Lung (tissue), 12 donors: ENCODE measurements around the gene GSTK1. TPM values are rescaled to one million over a fixed set of nuclear protein-coding genes. Genes with fewer than 3 reads are reported as not detected.

Experiments used
- ATAC-seq: fragments of 200-7000 bp; cut with Tn5 transposase; one replicate; pipeline ENCODE4 v1.9.1; 2020; ENCODE audit warnings: moderate number of reproducible peaks; ENCODE audit not compliant: insufficient read depth, low FRiP score
- DNase-seq, 3 donors: peaks; one replicate each; pipeline ENCODE4 v3.0.0-alpha.2; 2013 to 2017
- H3K27ac ChIP-seq, 2 donors: one replicate each; pipeline ENCODE4 v1.5.1; 2013; ENCODE audit warnings: mild to moderate bottlenecking in 2 of 2, moderate library complexity in 2 of 2, control low read depth in 1 of 2, inconsistent platforms in 1 of 2, low read depth in 1 of 2, low read length in 1 of 2
- H3K27me3 ChIP-seq, 3 donors: one replicate each; pipeline ENCODE4 v1.5.1; 2013; ENCODE audit warnings: low read length in 2 of 3; ENCODE audit not compliant: control insufficient read depth in 3 of 3, insufficient read depth in 3 of 3
- H3K36me3 ChIP-seq, 4 donors: one replicate each; pipeline ENCODE4 v1.5.1; 2013; ENCODE audit warnings: low read length in 4 of 4, mild to moderate bottlenecking in 1 of 4, moderate library complexity in 1 of 4; ENCODE audit not compliant: control insufficient read depth in 4 of 4, insufficient read depth in 4 of 4
- H3K4me1 ChIP-seq, 5 donors: one replicate each; pipeline ENCODE4 v1.5.1; 2013; ENCODE audit warnings: low read length in 5 of 5, mild to moderate bottlenecking in 2 of 5, moderate library complexity in 1 of 5; ENCODE audit not compliant: control insufficient read depth in 5 of 5, insufficient read depth in 5 of 5
- H3K4me3 ChIP-seq: one replicate; pipeline ENCODE4 v1.5.1; 2013; ENCODE audit warnings: mild to moderate bottlenecking, control low read depth, moderate library complexity
- H3K9ac ChIP-seq, 2 donors: one replicate each; pipeline ENCODE4 v1.5.1; 2013; ENCODE audit warnings: low read length in 2 of 2, control low read depth in 1 of 2; ENCODE audit not compliant: insufficient read depth in 1 of 2
- H3K9me3 ChIP-seq, 4 donors: one replicate each; pipeline ENCODE4 v1.5.1; 2013; ENCODE audit warnings: low read length in 3 of 4, mild to moderate bottlenecking in 1 of 4, moderate library complexity in 1 of 4; ENCODE audit not compliant: control insufficient read depth in 4 of 4, insufficient read depth in 3 of 4
- WGBS, 2 donors: extraction: QIAGEN DNeasy Blood & Tissue Kit; methylation state at CpG; one replicate each; pipeline ENCODE4 v1.1.7; 2013; 5-methylcytosine and 5-hydroxymethylcytosine counted together
- polyA plus RNA-seq, 2 donors: library from polyadenylated mRNA; stranded (reverse); fragments of 200-250 nt; gene quantifications; one replicate each; pipeline ENCODE4 v1.2.1, GENCODE V29; 2013
- total RNA-seq, 2 donors: library from RNA; depleted of rRNA in 1 of 2; stranded (reverse); fragments of >200 nt in 1 of 2; gene quantifications; one replicate each; pipeline ENCODE4 v1.2.1, GENCODE V29; 2014 to 2021
- TF ChIP-seq, protein P1 (sequence below): IDR thresholded peaks from 2 replicates; pipeline ENCODE4 v1.5.1; 2012; ENCODE audit warnings: mild to moderate bottlenecking; ENCODE audit errors: control extremely low read depth, extremely low read depth
- donor health status: control.
- donor health status: control.
- donor health status: Bipolar disorder and iron deficiency.
- donor health status: healthy.
- donor health status: DM: yes; HTN: yes; CAD: no.

The GSTK1 gene
- total and polyA plus RNA-seq, 4 donors, result 110 to 130 (median 119) TPM

- H3K27me3 ChIP-seq, result peaks cover 0 to 5% (median 0%) of the 10 kb centered on the region in 3 donors
- H3K4me1 ChIP-seq, result no peaks in the 10 kb centered on the region
- no peaks in the 10 kb centered on the region for H3K9me3 ChIP-seq
- no peaks in the 10 kb centered on the region for H3K36me3 ChIP-seq
- ATAC-seq, result no peak
- WGBS, 2 donors, result 88% methylated on average over 3 of the region's 3 CpGs
- H3K9ac ChIP-seq, result no peak within 1 kb of the TSS
- no peak within 1 kb of the TSS for H3K27ac ChIP-seq
- no peak for DNase-seq
- no peak within 1 kb of the TSS for H3K4me3 ChIP-seq
- TF ChIP-seq, protein P1, sequence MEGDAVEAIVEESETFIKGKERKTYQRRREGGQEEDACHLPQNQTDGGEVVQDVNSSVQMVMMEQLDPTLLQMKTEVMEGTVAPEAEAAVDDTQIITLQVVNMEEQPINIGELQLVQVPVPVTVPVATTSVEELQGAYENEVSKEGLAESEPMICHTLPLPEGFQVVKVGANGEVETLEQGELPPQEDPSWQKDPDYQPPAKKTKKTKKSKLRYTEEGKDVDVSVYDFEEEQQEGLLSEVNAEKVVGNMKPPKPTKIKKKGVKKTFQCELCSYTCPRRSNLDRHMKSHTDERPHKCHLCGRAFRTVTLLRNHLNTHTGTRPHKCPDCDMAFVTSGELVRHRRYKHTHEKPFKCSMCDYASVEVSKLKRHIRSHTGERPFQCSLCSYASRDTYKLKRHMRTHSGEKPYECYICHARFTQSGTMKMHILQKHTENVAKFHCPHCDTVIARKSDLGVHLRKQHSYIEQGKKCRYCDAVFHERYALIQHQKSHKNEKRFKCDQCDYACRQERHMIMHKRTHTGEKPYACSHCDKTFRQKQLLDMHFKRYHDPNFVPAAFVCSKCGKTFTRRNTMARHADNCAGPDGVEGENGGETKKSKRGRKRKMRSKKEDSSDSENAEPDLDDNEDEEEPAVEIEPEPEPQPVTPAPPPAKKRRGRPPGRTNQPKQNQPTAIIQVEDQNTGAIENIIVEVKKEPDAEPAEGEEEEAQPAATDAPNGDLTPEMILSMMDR, result no peak
These were observed 41.5 kb upstream of the GSTK1 start, which contains the start of gene TAS2R40 for GRCh38 chr7:143221737-143222136. Gene TAS2R40 (plus strand): TSS chr7:143222037. CDS start chr7:143222079, 42 bp downstream.

- Histone ChIP-seq H3K9ac (no peak overlapping the region), H3K9me3 (no peaks in the 10 kb centered on the region), H3K27me3 (peaks cover 0 to 5% (median 0%) of the 10 kb centered on the region in 3 donors), H3K36me3 (no peaks in the 10 kb centered on the region), H3K4me1 (no peaks in the 10 kb centered on the region), H3K4me3 (no peak overlapping the region), H3K27ac (no peak overlapping the region)
- 20 to 57% methylated on average over 7 of the region's 7 CpGs for WGBS, 2 donors
- ATAC-seq (peak; percentile 47), DNase-seq (no peak)
- TF ChIP-seq, protein P1, result no peak
These were observed 40.5 kb upstream of the GSTK1 start for GRCh38 chr7:143222782-143223181.

DNA sequence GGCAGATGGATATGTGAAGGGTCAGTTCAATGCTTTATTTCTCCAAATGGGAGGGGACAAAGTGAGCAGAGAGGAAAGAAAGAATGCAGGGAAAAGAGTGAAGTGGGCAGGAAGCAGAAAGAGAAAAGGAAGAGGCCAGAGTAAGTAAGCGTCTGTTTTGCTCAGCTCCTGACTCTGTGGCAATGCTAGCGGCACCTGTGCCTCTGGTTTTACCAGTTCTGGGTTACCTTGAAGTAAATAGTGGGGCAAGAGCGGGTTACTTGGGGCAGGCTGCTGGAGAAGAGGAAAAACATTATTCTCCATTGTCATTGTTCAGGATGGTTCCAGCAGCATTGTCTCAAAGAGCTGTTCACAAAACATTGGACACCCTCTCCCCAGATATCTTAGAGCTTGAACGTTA lies 39.5 kb upstream of the GSTK1 start:
- WGBS, 2 donors, result 61 to 65% methylated on average over 4 of the region's 4 CpGs
- peaks cover 0 to 5% (median 0%) of the 10 kb centered on the region in 3 donors for H3K27me3 ChIP-seq
- ATAC-seq, result no peak
- peak in 2 of 3 donors; percentile 13 to 46 for DNase-seq
- TF ChIP-seq, protein P1, result no peak
- H3K36me3 ChIP-seq, result no peaks in the 10 kb centered on the region
- H3K4me1 ChIP-seq, result no peaks in the 10 kb centered on the region
- H3K9me3 ChIP-seq, result no peaks in the 10 kb centered on the region
- H3K27ac ChIP-seq, result no peak overlapping the region
- no peak overlapping the region for H3K9ac ChIP-seq
- H3K4me3 ChIP-seq, result no peak overlapping the region

GRCh38 chr7:143225047-143225446 lies 38.2 kb upstream of the GSTK1 start:
- no peak overlapping the region for H3K4me3 ChIP-seq
- peaks cover 0 to 5% (median 0%) of the 10 kb centered on the region in 3 donors for H3K27me3 ChIP-seq
- no peak overlapping the region for H3K27ac ChIP-seq
- no peaks in the 10 kb centered on the region for H3K36me3 ChIP-seq
- no peaks in the 10 kb centered on the region for H3K4me1 ChIP-seq
- DNase-seq (no peak), ATAC-seq (no peak)
- no peak overlapping the region for H3K9ac ChIP-seq
- H3K9me3 ChIP-seq, result no peaks in the 10 kb centered on the region
- 91 to 95% methylated on average over 5 of the region's 5 CpGs for WGBS, 2 donors
- TF ChIP-seq, protein P1, result no peak
